NCI-H2171 (cell line): ENCODE data around the gene SPAG17.
"Not testable (repeated sequence)": the region's sequence is repeated elsewhere in the genome, so short reads cannot be mapped to it uniquely, and the experiment has no call there.

ENCODE experiments used
- DNase-seq: peaks from one replicate; lab custom pipeline; 2025; lab: John Stamatoyannopoulos, UW

SPAG17 gene

DNA sequence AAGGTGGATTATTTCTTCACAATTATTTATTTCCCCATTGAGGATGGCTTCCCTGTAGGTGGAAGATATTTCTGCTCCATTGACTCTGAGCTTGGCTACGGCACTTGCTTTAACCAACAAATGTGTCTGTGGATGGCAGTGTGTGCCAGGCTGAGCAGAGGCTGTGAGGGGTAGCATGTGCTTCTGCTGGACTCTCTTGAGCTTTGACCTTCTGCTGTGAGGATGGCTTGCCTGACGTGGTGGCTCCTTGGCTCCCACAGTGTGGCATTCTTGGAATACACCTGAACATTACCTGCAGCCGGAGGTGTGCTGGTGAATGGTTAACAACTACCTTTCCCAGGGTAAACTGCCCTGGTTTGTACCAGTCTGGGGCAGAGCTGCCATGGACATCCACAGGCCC is 208.6 kb downstream of the SPAG17 start:
- DNase-seq: no peak

DNA sequence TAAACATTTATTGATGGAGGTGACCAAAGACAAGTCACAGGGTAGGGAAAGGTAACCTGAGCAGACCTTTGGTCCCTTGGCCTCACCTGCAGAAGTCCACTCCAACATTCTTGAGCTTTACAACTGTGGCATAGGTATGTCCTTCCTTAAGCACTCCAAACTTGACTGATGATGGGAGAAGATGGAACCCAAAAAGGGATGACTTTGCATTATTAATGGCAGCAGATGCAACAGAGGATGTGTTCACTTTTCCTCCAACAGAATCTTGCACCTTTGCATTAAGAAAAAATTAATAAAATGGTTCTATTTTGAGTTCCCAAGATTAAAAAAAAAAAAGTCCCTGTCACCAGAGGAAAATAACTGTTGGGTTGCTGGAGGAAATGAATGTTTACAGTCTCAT is 213.3 kb downstream of the SPAG17 start:
- DNase-seq: no peak

DNA sequence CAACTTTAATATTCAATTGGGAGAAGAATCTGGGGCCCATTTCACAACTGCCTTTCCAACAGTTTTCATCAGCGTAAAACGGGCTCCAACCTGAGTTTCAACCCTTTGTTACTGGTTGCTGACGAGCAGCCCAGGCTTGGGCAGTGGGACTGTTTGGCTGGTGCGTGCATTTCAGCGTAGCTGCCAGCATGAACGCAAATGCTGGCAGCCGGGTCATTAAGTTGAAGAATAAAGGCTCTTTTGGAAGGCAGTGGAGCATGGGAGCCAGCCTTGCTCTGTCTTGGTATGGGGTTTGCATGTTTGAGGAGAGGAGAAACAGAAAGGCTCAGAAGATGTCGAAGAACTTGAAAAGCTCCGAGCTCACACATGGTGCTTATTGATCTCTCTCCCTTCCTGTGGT is 214.8 kb downstream of the SPAG17 start:
- DNase-seq: no peak

DNA sequence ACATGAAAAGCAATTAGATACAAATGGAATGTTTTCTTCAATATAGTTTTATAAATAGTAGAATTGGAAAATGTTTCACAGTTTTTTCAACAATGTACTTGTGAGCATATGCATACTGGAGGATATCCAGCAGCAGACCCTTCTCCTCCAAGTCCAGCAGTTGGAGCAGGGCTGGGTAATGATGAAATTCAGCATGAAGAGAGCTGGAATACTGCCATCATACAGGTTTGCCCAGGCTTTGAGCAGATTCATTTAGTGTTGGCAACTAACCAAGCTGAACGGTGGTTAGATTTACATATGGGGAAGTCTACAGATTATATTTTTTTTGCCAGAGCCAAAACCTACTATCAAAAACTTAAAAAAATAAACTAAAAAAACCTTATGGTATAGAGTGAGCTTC is 217.1 kb downstream of the SPAG17 start:
- DNase-seq: peak; percentile 73

DNA sequence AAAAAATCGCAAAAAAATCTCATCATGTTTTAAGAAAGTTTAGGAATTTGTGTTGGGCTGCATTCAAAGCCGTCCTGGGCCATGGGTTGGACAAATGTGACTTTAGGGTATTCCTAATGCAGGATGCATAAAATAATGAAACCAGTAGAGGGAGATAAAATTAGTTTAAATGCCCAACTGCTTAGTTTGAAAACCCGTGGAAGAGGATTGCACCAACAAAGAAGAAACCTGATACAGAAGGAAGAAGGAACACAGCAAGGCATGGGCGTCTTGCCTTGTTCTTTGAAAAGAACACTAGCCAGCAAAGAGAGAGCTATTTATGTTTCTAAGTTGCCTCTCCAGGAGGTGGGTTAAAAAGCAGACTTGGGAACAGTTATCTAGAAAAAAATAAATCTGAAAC is 217.6 kb downstream of the SPAG17 start:
- DNase-seq: peak; percentile 10

DNA sequence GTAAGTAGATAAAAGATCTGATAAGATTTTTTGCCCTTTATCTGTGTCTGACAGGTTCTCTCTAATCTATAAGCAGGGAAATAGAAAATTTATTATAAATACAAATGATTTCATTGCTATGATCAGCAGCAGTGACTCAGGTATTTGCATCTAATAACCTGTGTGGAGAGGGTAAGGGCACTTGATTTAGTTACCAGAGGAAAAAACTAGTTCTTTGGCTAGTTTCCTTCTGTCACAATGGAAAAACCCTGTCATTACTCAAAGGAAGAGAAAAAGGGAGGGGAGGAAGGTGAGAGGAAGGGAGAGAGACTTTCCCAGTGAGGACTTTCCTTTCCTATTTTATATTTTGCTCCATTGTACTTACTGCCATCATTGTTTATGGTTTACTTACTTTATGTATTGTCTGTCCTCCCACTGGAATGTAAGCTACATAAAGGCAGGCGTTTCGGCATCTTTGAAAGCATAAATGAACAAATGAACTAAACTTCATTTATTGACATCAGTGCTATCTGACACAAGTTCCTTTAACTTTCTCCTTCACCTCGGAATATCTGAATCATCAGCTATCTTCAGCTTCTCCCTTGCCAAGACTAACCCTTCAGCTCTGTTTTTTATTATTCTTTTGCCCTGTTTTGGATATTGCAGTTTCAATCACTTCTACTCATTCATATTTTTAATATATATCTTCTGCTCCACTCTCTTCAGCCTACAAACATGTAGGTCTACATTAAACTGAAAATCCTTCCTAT is 220.6 kb downstream of the SPAG17 start:
- DNase-seq: no peak

DNA sequence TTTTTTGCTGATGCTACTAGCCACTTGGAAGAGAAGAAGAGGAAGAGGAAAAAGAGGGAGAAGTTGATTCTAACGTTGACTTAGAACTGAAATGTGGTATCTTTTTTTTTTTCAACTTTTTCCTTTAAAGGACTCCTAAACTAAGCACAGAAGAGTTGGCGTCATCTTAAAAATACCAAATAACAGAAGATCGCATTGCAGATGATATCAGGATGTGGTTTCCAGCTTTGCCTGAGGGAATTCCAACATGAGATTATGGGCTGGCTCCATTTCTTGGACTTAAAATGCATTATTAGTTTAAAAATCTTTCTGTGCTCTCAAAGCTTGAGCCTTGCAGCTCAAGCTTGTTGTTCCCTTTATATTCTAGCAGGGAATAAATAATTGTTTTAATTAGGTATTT is 225.7 kb downstream of the SPAG17 start:
- DNase-seq: no peak

DNA sequence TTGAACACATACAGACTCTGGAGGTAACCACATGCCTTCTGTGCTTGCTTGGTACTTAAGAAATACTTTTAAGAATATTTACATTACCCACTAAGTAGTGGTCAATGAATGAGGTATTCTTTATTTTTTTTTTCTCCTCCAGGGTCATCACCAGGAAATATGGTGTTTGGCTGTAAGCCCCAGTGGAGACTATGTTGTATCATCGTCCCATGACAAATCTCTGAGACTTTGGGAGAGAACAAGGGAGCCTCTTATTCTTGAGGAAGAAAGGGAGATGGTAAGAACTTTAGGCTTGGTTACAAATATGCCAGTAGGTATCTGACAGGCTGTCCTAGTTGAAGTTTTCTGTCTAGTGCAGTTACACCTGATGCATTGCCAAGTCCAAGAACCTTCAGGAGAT is 232.6 kb downstream of the SPAG17 start:
- no peak for DNase-seq

DNA sequence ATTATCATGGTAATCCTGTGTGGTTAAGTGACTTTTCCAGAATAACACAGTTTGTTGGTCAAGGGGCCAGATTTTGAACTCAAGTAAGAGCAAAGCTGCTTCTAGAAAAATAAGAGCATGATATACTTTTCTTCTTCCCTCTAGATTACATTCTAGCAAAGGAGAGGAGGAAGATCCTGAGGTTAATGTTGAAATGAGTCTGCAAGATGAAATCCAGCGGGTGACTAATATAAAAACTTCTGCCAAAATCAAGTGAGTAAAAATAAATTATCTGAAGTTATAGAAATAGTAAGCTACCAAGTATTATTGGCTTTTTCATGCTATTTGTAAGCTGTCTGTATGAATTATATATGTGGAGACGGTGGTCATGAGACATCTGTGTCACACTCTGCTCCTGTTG is 242.7 kb downstream of the SPAG17 start:
- no peak for DNase-seq

DNA sequence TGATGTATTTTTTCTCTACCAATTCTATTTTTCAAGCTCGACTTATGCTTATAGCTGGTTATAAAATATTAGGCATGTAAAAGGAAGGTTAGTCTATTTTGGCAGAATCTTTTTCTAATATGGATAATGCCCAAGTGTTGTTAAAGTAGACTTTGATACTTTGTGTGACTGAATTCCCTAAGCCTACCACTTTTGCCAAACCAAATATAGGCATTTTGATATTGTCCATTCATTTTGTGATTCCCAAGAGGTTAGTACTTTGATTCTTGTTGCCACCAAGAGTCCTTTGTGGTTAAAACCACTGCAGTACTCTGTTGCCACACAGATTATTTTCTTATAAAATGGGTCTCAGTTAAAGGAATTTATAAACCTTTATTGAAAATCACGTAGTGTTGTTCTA is 251.3 kb downstream of the SPAG17 start:
- no peak for DNase-seq

DNA sequence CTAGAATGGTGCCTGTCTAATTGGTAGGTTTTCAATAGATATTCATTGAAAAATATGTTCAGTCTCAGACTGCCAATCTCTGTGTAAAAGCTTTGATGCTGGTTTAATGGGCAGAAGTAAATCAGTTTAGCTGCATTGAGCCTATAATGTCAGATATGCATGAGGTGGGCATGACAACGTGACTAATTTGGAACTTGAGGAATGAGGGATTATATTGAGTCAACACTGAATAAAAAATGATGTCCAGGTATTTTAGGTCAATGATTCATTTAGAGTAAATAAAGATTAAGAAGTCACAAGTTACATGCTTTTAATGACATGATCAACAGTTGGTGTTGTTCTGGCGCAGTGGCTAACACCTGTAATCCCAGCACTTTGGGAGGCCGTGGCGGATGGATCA is 252.5 kb downstream of the SPAG17 start:
- no peak for DNase-seq

DNA sequence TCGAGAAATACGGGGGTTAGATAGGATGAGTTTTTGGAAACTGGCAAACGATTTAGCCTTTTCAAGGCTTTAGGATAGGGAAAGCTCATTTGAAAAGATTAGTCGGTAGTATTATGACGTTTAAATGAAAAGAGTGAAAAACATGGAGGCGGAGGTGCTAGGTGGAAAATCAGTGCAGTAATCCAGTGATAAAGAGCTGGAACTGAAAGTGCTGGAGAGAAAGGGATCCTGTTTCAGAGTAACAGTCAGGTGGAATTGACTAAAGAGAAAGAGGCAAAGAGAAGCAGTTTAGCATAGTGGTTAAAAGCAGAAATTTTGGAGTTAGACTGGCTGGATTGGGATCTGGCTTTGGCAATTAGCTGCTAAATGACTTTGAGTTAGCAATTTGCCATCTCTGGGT is 254.5 kb downstream of the SPAG17 start:
- DNase-seq: no peak

DNA sequence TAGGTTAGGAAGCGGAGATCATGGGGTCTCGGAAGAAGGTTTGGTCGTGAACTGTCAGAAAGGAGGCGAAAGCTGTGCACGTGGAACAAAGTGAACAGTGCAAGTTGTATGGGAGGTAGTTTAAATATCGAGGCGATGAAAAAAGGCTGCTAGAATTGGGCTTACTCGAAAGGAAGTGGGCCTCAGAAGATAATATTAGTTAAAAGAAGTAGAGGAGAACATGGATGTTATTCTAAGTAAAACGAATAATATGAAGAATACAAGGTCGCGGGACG is 254.9 kb downstream of the SPAG17 start:
- no peak for DNase-seq

DNA sequence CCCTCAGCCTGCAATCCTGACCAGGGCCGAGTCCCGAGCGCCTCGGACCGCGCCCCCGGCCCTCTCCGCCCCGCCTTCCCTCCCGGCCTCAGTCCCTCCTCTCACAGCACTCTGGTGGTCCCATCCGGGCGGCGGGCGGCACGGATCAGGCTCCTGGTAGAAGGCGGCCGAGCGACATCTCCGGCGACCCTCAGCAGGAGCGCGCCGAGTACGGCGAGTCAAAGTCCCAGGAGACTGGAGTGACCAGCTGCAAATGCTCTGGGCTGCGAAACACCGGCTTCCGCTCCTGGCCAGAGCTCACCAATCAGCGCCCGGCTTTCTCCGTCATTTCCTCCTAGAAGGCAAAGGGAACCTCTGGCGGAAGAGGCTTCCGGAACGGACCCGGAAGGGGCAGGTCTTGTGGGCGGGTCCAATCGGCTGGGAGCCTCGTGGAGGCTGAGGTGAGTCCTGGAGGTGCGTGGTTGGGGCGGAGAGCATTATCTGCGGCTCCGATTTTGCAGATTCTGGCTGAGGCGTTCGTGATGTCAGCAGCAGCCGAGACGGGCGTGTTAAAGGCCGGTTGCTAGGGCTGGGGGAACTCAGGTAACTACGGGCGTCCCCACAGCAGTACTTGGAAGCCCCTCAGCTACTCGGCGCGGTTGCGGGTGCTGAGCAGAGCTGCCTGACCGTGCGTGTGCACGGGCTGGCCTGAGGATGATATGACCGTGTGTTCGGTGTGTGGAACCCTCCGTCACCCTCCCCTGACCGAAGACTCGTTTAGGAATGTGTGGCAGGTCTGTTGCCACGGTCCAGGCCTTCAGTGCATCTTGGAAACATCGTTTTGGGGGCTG is 255.5 kb downstream of the SPAG17 start, which contains the start of the genes GDAP2 and WDR3:
Gene GDAP2, minus strand, starts transcription at position 279 of the 830 bp plus-strand sequence. CDS start 9,264 bp downstream, outside the sequence.
Gene WDR3, plus strand, starts transcription at position 397 of the 830 bp plus-strand sequence. CDS start 3,581 bp downstream, outside the sequence.
- DNase-seq: peak; percentile 96

DNA sequence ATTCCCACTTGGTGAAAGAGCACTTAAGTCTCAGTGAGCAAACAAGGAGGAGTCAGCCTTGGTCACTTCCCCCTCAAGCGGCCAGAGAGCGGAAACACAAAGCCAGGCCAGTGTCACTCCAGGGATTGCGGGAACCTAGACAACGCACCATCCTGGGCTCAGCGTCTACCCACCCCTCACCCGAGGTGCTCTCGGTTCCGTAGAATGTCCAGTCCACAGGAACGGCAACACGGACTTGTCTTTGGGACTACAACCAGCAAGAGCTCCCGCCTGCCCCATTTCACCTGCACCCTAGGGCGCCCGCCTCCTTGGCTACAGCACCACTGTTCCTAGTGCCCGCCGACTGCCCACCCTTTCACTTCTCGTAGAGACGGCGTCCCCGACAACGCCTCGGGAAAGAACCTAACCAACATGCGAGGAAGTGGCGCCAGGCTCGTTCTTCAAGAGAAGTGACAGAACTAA is 256.1 kb downstream of the SPAG17 start:
- DNase-seq: peak; percentile 1

DNA sequence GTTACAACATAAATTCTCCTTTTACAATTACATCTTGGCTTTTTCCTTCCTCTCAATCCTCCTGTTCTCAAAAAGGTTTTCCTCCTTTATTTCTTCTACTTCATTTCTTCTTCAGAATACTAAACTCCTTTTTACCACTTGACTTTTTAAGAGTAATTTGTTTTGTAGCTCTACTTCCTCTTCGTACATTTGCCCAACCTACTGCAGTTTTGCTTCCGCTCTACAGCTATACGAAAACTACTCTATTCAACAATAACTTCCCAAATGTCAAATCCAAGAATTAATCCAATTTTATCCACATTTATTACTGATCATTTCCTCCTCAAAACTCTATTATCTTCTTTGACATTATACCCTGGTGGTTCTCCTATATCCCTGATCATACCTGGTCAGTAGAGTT is 259.0 kb downstream of the SPAG17 start:
- DNase-seq: no peak

DNA sequence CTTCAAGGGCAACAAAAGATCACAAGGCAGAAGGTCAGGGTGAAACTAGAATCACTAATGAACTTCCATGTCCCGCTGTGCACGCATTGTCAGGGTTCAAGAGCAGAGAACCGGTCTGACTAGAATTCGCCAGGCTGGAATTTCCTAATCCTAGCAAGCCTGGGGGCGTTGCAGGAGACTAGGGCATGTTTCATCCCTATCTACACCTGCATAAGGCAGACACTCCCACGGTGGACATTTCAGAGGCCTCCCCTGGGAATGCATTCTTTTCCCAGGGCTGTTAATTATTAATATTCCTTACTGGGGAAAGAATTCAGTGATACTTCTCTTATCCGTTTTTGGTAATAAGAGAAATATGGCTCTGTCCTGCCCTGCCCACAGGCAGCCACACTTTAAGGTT is 262.3 kb downstream of the SPAG17 start:
- not testable (repeated sequence) for DNase-seq

DNA sequence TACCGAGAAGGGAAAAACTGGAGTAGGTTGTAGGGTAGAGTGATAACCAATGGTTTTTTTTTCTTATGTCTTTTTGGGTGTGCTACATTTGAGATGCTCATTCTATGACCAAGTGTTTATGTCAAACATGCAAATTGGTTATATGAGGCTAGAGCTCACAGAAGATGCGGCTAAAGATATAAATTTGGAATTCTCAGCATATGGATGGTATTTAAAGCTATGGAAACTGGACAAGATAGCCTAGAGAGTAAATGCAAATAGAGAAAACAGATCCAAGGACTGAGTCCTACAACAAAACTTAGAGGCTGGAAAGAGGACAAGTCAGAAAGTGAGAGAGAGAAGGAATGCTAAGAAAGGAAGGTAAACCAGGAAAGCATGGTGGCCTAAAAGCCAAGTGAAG is 263.0 kb downstream of the SPAG17 start:
- DNase-seq: no peak

DNA sequence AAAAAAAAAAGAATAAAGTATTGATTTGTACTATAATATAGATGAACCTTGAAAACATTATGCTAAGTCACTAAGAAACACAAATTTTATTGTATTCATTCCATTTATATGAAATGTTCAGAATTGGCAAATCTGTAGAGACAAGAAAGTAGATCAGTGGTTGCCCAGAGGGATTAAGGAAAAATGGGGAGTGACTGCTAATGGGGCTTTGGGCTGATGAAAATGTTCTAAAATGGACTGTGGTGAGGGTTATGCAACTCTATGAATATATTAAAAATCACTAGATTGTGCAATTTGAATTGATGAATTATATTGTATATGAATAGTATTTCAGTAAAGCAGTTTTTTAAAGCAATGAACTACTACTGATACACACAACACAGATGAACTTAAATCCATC is 265.7 kb downstream of the SPAG17 start:
- DNase-seq: no peak

DNA sequence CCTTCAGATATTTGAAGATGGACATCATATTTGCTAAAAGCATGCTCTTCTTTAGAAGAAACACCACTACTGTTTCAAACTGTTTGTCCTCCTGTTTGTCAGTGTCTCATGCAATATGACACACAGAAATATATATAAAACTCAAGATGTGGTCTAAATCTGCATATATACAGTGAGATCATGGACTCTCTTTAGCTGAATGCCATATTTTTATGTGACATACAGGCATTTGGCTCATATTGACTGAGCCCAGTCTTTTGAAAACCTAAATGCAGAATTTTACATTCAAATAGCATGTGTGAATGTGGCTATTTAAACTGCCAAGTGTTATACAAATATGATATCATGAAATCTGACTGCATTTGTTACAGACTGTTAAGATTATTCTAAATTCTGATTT is 274.0 kb downstream of the SPAG17 start:
- no peak for DNase-seq

DNA sequence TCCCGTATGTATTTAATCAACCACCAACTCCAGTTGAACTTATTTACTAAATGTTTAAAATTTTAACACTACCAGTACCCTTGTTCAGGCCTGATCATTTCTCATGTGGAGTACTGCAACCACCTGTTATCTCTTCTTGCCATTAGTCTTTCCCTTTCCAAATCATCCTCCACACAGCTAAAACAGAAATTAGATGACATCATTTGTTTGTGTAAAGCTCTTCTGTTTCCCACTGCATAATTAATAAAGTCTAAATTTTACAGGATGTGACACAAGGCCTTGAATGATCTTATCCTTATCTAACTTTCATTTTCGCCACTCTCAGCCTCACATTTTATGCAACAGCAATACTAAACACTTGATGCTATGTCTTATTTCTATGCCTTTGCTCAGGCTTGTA is 280.0 kb downstream of the SPAG17 start:
- DNase-seq: no peak

DNA sequence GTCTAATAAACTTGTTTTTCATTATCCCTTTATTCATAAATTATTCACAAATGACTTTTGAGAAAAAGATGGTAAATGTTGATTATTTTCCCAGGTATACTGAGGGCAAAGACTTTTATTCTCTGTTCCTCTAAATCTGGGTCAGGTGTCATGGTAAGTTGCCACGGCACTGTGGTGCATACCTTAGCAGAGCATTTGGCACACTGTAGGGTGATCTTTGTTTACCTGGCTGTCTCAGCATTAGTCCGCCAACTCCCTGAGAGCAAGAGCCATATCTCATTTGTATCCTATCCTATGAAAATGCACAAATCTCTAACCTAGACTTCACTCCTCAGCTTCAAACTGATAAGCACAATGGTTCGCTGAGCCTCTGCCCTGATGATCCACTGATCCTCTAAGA is 280.5 kb downstream of the SPAG17 start:
- DNase-seq: no peak
